GM12874 (cell line): ENCODE data around the gene FANCE.

Source experiments
- TF ChIP-seq, protein P1 (sequence below): IDR thresholded peaks from 2 replicates; pipeline ENCODE4 v1.5.1; 2011; ENCODE audit warnings: low read depth, mild to moderate bottlenecking, control low read depth, low read length, moderate library complexity; ENCODE audit not compliant: insufficient read depth

The FANCE gene

DNA sequence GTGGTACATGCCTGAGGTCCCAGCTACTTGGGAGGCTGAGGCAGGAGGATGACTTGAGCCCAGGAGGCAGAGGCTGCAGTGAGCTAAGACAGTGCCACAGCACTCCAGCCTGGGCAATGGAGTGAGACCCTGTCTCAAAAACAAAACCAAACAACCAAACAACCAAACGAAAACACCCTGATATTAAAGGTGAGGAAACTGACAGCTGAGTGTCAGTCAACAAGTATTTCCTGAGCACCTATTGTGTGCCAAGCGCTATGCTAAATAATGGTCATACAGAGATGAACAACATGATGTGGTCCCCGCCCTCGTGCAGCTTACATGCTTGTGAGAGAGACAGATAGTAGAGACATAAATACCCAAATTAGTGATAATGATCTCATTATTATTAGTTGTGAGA is 62.4 kb downstream of the FANCE start:
- TF ChIP-seq, protein P1, sequence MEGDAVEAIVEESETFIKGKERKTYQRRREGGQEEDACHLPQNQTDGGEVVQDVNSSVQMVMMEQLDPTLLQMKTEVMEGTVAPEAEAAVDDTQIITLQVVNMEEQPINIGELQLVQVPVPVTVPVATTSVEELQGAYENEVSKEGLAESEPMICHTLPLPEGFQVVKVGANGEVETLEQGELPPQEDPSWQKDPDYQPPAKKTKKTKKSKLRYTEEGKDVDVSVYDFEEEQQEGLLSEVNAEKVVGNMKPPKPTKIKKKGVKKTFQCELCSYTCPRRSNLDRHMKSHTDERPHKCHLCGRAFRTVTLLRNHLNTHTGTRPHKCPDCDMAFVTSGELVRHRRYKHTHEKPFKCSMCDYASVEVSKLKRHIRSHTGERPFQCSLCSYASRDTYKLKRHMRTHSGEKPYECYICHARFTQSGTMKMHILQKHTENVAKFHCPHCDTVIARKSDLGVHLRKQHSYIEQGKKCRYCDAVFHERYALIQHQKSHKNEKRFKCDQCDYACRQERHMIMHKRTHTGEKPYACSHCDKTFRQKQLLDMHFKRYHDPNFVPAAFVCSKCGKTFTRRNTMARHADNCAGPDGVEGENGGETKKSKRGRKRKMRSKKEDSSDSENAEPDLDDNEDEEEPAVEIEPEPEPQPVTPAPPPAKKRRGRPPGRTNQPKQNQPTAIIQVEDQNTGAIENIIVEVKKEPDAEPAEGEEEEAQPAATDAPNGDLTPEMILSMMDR, result no peak
